Activated CD4-positive, alpha-beta T cell treated with anti-CD3 and anti-CD28 coated beads for 48 hours (primary cell): ENCODE measurements around the gene SLC15A4.
"Not testable (repeated sequence)": the region's sequence is repeated elsewhere in the genome, so short reads cannot be mapped to it uniquely, and the experiment has no call there.

Source experiments
- DNase-seq: peaks from one replicate; pipeline ENCODE4 v3.0.0-alpha.2; 2020

SLC15A4 gene

GRCh38 chr12:128823916-128824839 is at the start of gene SLC15A4:
SLC15A4 (minus strand) TSS chr12:128823958; CDS start chr12:128823943, 15 bp downstream.
- peak; percentile 96 for DNase-seq

GRCh38 chr12:128872303-128872702 is 48.5 kb upstream of the SLC15A4 start:
- DNase-seq = no peak

GRCh38 chr12:128871516-128871892 is 47.7 kb upstream of the SLC15A4 start:
- no peak for DNase-seq

GRCh38 chr12:128867466-128867865 is 43.7 kb upstream of the SLC15A4 start:
- DNase-seq = no peak

- no peak for DNase-seq
Measured at GRCh38 chr12:128864516-128865186, 40.9 kb upstream of the SLC15A4 start.

GRCh38 chr12:128863957-128864356 is 40.2 kb upstream of the SLC15A4 start:
- no peak for DNase-seq

DNA sequence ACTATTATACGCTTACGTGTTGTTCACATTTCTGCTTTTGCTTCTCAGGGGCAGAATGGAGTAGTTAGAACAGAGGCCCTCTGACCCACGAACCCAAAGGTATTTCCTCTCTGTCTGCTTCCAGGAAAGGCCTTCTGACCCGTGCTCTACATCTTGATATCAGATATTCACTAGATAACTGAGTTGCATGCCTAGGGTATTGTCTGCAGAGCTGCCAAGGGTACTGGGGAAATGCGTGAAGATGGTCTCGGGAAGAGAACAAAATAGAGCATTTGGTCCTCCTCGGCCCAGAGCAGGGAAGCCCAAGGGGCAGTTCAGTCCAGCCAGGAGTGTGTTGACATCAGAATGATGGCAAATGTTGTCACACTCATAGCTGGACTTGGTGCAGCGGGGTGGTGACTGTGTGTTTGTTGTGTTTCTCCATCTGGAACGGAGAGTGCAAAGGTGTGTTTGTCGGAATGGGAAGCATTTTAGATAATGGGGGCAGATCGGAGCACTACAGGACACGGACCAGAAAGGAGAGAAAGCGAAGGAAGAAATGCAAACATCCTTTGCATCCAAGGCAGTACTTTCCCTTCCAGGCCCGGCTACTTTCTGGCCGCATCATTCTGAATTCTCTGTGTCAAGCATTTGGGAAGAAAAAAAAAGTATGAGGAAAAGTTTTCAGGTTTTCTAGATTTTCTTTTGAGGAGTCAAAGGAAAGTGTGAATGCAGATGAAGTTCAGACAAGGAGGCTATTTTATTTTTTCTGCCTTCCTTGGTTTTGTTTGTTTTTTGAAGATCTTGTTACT is 37.7 kb upstream of the SLC15A4 start:
- DNase-seq = no peak

DNA sequence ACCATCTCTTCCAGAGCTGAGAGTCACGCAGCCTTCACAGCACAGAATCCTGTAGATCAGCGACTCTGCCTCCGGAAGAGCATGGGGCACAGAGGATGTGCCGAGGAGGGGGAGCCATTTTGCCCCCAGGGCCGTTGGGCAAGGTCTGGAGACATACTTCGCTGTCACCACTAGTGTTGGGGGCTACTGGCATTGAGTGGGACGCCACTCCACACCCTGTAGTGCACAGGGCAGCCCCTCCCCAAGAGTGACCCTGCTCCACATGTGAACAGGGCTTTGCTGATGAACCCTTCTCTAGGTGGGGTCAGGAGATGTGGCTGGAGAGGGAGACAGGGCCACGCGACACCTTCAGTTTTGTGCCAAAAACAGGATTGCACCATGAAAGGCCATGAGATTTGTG is 35.6 kb upstream of the SLC15A4 start:
- DNase-seq = no peak

DNA sequence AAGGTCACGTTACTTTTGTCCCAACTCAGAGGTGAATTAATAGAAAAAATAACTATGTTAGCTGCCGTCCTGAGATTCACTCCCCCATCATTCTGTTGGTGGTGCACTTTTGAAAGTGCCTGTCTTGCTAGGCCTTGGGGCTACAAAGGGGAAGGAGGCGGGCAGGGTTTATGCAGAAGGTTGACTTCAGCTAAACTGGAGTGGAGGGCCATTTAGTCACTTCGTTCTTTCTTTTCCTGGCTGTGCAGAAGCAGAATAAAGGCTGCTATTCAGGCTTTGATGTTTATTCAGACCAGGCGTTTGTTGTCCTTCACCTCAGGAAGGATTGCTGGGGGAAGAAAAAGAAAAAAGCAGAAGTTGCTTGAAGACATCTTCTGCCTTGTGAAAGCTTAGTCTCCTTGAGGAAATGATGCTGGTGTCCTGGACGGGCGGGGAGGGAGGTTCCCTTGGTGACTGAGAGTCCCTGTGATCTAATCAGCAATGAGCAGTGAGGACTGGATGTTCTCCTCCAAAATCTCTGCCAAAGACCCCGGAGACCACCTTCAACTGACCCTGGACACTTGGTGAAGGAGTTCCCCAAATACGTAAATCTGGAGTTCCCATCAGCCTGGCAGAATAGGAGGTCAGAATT is 33.5 kb upstream of the SLC15A4 start:
- DNase-seq = no peak

DNA sequence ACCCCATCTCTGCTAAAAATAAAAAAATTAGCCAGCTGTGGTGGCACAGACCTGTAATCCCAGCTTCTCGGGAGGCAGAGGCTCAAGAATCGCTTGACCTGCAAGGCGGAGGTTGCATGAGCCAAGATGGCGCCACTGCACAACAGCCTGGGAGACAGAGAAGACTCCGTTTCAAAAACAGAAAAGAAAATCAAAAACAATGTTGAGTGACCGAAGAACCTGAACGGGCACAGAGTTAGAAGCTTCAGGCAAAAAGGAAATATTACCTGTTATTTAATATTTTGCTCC is 33.0 kb upstream of the SLC15A4 start:
- DNase-seq = no peak

GRCh38 chr12:128856035-128856790 is 32.5 kb upstream of the SLC15A4 start:
- DNase-seq = no peak

DNA sequence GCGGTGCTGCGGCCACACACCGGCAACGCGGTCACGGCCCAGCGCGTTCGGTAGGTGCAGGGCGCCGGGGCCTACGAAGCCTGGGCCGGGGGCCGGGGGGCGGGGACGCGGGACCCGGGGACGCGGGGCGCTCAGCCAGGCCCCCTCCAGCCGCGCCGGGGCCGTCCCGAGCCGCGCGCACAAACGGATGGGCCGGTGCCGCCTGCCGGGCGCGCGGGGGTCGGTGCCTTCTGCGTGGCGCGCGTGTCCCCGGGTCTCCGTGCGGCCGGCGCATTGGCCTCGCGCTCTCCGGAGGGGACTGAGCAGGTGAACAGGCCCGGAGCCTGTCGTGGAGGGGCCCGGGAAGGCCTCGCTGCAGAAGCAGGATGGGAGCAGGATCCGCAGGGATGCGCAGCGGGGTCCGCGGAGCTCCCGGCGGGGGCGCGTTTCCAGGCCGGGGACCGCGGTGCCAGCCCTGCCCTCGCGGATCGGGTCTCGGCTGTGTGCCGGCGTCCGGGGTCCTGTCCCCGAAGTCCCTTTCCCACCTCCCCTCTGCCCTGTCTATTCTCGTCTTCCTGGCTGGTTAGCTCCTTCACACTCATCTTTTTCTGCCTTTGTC is 29.9 kb upstream of the SLC15A4 start:
- DNase-seq = no peak

GRCh38 chr12:128852885-128853599 is 29.3 kb upstream of the SLC15A4 start, which contains the start of gene GLT1D1:
GLT1D1 (plus strand) TSS chr12:128853478; CDS start chr12:128853582, 104 bp downstream.
- no peak for DNase-seq

DNA sequence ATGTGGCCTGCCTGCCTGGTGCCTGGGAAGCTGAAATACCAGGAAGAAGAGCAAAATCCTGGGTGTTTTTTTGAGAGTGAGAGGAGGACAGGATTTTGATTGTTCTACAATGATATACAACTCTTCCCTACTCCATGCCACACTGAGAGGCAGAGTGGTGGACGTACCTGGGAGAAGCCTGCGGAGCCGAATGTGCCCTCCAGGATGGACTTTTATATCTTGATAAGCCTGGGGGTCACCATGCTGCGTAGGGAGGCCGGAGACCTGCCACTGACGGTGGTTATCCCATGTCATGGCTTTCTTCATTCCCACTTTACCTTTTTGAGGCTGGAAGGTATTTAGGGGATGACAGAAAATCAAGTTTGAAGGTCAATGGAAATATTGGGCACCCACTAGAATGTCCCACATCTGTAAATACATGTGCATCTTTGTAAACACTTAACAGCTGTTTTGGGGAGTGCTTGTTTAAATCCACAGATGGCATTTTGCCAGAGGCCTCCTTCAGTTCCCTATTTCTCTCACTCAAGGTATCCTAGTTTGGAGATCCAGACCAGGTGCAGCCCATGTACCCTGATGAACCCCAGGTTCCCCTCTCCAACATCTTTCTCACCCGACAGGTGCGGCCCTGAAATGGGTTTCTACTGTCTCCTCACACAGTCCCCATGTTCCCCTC is 28.4 kb upstream of the SLC15A4 start:
- no peak for DNase-seq

GRCh38 chr12:128851429-128851828 is 27.7 kb upstream of the SLC15A4 start:
- not testable (repeated sequence) for DNase-seq

- no peak for DNase-seq
Measured at GRCh38 chr12:128850400-128850799, 26.6 kb upstream of the SLC15A4 start.

GRCh38 chr12:128849806-128850205 is 26.0 kb upstream of the SLC15A4 start:
- not testable (repeated sequence) for DNase-seq

DNA sequence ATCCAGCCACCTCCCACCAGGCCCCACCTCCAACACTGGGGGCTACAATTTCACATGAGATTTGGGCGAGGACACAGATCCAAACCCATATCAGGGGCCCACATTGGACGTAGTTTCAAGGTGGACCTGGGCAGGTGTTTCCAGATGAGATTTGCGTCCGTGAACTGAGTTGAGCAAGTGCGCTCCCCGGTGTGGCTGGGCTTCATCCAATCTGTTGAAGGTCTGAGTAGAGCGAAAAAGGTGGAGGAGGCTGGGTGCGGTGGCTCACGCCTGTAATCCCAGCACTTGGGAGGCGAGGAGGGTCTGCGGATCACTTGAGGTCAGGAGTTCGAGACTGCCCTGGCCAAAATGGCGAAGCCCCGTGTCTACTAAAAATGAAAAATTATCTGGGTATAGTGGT is 24.6 kb upstream of the SLC15A4 start:
- DNase-seq = no peak

GRCh38 chr12:128846671-128847070 is 22.9 kb upstream of the SLC15A4 start:
- DNase-seq = not testable (repeated sequence)

DNA sequence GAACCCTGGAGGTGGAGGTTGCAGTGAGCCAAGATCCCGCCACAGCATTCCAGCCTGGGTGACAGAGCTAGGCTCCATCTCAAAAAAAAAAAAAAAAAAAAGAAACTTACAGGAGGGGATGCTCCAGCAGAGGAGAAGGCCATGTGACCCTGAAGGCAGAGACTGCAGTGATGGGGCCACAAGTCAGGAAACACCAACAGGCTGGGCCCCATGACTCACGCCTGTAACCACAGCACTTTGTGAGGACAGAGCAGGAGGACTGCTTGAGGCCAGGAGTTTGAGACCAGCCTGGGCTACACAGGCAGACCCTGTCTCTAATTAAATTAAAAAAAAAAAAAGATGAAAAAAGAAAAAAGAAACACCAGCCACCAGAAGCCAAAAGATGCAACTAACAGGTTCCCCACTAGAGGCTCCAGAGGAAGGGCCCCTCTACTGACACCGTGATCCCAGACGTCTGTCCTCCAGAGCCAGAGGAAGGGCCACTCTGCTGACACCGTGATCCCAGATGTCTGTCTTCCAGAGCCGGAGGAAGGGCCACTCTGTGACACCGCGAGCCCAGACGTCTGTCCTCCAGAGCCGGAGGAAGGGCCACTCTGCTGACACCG is 20.4 kb upstream of the SLC15A4 start:
- DNase-seq = peak; percentile 29
